H4 (cell line): ENCODE measurements around the gene SLC25A12. TPM values are rescaled to one million over a fixed set of nuclear protein-coding genes. Genes with fewer than 3 reads are reported as not detected.
A peak's percentile ranks its signal among the peaks of the same experiment; 100 is the strongest.
"Not testable (repeated sequence)": the region's sequence is repeated elsewhere in the genome, so short reads cannot be mapped to it uniquely, and the experiment has no call there.

Experiments
- DNase-seq: peaks from one replicate; pipeline ENCODE4 v3.0.0-alpha.2; 2015; ENCODE audit warnings: low spot score
- total RNA-seq: library from RNA; depleted of rRNA; stranded (reverse); fragments of >200 nt; shearing (Covaris generic); gene quantifications from 2 replicates; pipeline ENCODE4 v1.2.3, GENCODE V29; 2014

SLC25A12 gene
- total RNA-seq, 1 experiment from 2014 or later, result 22.3 TPM

- DNase-seq, result no peak
These were observed 71.3 kb downstream of the SLC25A12 start for GRCh38 chr2:171822525-171823322.

GRCh38 chr2:171819453-171819852 lies 74.6 kb downstream of the SLC25A12 start:
- DNase-seq, result no peak

GRCh38 chr2:171814883-171815282 lies 79.2 kb downstream of the SLC25A12 start:
- DNase-seq, result no peak

GRCh38 chr2:171814174-171814573 lies 79.9 kb downstream of the SLC25A12 start:
- no peak for DNase-seq

GRCh38 chr2:171813729-171814128 lies 80.3 kb downstream of the SLC25A12 start:
- DNase-seq, result no peak

- no peak for DNase-seq
These were observed 80.9 kb downstream of the SLC25A12 start for GRCh38 chr2:171813126-171813525.

GRCh38 chr2:171811245-171811628 lies 82.8 kb downstream of the SLC25A12 start:
- peak; percentile 14 for DNase-seq

GRCh38 chr2:171810422-171811244 lies 83.4 kb downstream of the SLC25A12 start:
- DNase-seq, result peak; percentile 71

GRCh38 chr2:171808885-171809284 lies 85.2 kb downstream of the SLC25A12 start:
- DNase-seq, result not testable (repeated sequence)

- DNase-seq, result no peak
These were observed 86.1 kb downstream of the SLC25A12 start for GRCh38 chr2:171807831-171808393.

GRCh38 chr2:171807119-171807518 lies 86.9 kb downstream of the SLC25A12 start:
- no peak for DNase-seq

GRCh38 chr2:171804456-171804855 lies 89.6 kb downstream of the SLC25A12 start:
- DNase-seq, result no peak

- no peak for DNase-seq
These were observed 90.3 kb downstream of the SLC25A12 start for GRCh38 chr2:171803757-171804156.

GRCh38 chr2:171800639-171801038 lies 93.4 kb downstream of the SLC25A12 start:
- DNase-seq, result no peak

- DNase-seq, result peak; percentile 18
These were observed 95.8 kb downstream of the SLC25A12 start for GRCh38 chr2:171798156-171798820.

GRCh38 chr2:171794918-171795317 lies 99.1 kb downstream of the SLC25A12 start:
- DNase-seq, result no peak

- no peak for DNase-seq
These were observed 100.1 kb downstream of the SLC25A12 start for GRCh38 chr2:171793691-171794678.

- no peak for DNase-seq
These were observed 101.0 kb downstream of the SLC25A12 start for GRCh38 chr2:171792886-171793580.

- no peak for DNase-seq
These were observed 101.9 kb downstream of the SLC25A12 start for GRCh38 chr2:171792157-171792556.

GRCh38 chr2:171791361-171791760 lies 102.7 kb downstream of the SLC25A12 start:
- DNase-seq, result no peak
